Measurements from ENCODE around the gene LCTL. TPM values are rescaled to one million over a fixed set of nuclear protein-coding genes. Genes with fewer than 3 reads are reported as not detected.
A peak's percentile ranks its signal among the peaks of the same experiment; 100 is the strongest.

LCTL gene
- not detected for total RNA-seq

- no peak within 1 kb of the TSS for H3K4me3 Mint-ChIP-seq
- H3K27ac Mint-ChIP-seq, result no peak within 1 kb of the TSS
- DNase-seq (no peak), ATAC-seq (replicated peaks in 1 of 2) (no peak)
- H3K27me3 Mint-ChIP-seq (ENCODE audit: low read depth), result no peaks in the 10 kb centered on the region
- H3K36me3 Mint-ChIP-seq (ENCODE audit: insufficient read depth in 2 of 2), result no peaks in the 10 kb centered on the region
- no peaks in the 10 kb centered on the region for H3K9me3 Mint-ChIP-seq
- H3K4me1 Mint-ChIP-seq (ENCODE audit: low read depth), result peaks cover 7% of the 10 kb centered on the region
Observed at GRCh38 chr15:66565741-66566144, at the start of gene LCTL. LCTL (minus strand) TSS chr15:66565998; CDS start chr15:66565365, 633 bp downstream.

- no peak for DNase-seq
- Mint-ChIP-seq H3K4me1 (ENCODE audit: low read depth) (peaks cover 5% of the 10 kb centered on the region), H3K36me3 (ENCODE audit: insufficient read depth in 2 of 2) (no peaks in the 10 kb centered on the region), H3K9me3 (no peaks in the 10 kb centered on the region), H3K4me3 (no peak overlapping the region), H3K27me3 (ENCODE audit: low read depth) (peaks cover under 1% of the 10 kb centered on the region), H3K27ac (no peak overlapping the region)
- no peak for ATAC-seq (replicated peaks in 1 of 2)
Observed at GRCh38 chr15:66614951-66615760, 49.4 kb upstream of the LCTL start.

- Mint-ChIP-seq H3K36me3 (ENCODE audit: insufficient read depth in 2 of 2) (no peaks in the 10 kb centered on the region), H3K4me1 (ENCODE audit: low read depth) (peaks cover 5% of the 10 kb centered on the region), H3K27ac (no peak overlapping the region), H3K27me3 (ENCODE audit: low read depth) (no peaks in the 10 kb centered on the region), H3K4me3 (no peak overlapping the region), H3K9me3 (no peaks in the 10 kb centered on the region)
- DNase-seq, result no peak
- ATAC-seq (replicated peaks in 1 of 2), result no peak
Observed at GRCh38 chr15:66614456-66614855, 48.7 kb upstream of the LCTL start.

DNA sequence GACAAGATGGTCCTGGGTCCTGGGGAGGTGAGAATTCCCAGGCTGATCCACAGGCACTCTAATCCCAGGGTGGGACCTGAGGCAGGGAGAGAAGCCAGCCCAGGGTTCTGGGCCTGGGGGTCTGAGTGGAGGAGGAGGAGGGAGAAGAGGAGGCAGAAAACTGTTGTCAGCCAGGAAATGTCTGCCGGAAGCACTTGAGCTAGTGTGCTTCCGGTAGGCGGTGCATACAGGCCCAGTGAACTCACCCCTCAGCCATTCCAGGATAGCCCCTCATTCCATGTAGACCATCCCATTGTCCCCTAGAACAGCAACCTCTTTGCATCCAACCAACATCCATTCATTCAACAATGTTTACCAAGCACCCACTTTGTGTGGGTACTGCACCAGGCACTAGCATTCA is 47.9 kb upstream of the LCTL start:
- no peaks in the 10 kb centered on the region for H3K27me3 Mint-ChIP-seq (ENCODE audit: low read depth)
- no peaks in the 10 kb centered on the region for H3K9me3 Mint-ChIP-seq
- no peak overlapping the region for H3K4me3 Mint-ChIP-seq
- no peak overlapping the region for H3K27ac Mint-ChIP-seq
- no peaks in the 10 kb centered on the region for H3K36me3 Mint-ChIP-seq (ENCODE audit: insufficient read depth in 2 of 2)
- peaks cover 5% of the 10 kb centered on the region for H3K4me1 Mint-ChIP-seq (ENCODE audit: low read depth)
- no peak for DNase-seq
- ATAC-seq (replicated peaks in 1 of 2), result no peak

GRCh38 chr15:66611257-66612053 is 45.7 kb upstream of the LCTL start:
- H3K36me3 Mint-ChIP-seq (ENCODE audit: insufficient read depth in 2 of 2), result no peaks in the 10 kb centered on the region
- H3K27me3 Mint-ChIP-seq (ENCODE audit: low read depth), result no peaks in the 10 kb centered on the region
- no peak for DNase-seq
- no peak overlapping the region for H3K4me3 Mint-ChIP-seq
- no peaks in the 10 kb centered on the region for H3K9me3 Mint-ChIP-seq
- ATAC-seq (replicated peaks in 1 of 2), result no peak
- peaks cover 5% of the 10 kb centered on the region for H3K4me1 Mint-ChIP-seq (ENCODE audit: low read depth)
- H3K27ac Mint-ChIP-seq, result no peak overlapping the region

DNA sequence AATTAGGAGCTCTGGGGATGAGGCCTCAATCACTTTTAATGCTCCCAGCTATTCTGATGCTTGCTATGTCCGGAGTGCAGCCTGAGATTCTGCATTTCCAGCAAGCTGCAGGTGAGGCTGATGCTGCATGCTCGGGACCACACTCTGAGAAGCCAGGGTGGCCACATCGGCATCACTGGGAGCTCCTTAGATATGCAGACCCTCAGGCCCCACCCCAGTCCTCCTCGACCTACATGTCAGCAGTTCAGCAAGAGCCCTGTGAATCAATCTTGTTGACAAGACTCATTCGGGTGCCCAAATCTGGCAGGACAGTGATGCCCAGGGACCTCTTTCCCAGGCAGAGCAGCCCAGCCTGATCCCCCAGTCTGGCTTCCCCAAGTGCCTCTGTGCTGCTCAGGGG is 44.1 kb upstream of the LCTL start:
- no peak for ATAC-seq (replicated peaks in 1 of 2)
- Mint-ChIP-seq H3K4me3 (no peak overlapping the region), H3K27ac (no peak overlapping the region), H3K4me1 (ENCODE audit: low read depth) (peaks cover 5% of the 10 kb centered on the region), H3K27me3 (ENCODE audit: low read depth) (no peaks in the 10 kb centered on the region), H3K36me3 (ENCODE audit: insufficient read depth in 2 of 2) (no peaks in the 10 kb centered on the region), H3K9me3 (no peaks in the 10 kb centered on the region)
- no peak for DNase-seq

GRCh38 chr15:66608881-66609280 is 43.1 kb upstream of the LCTL start:
- Mint-ChIP-seq H3K36me3 (ENCODE audit: insufficient read depth in 2 of 2) (no peaks in the 10 kb centered on the region), H3K4me1 (ENCODE audit: low read depth) (peaks cover 5% of the 10 kb centered on the region), H3K27me3 (ENCODE audit: low read depth) (no peaks in the 10 kb centered on the region), H3K4me3 (no peak overlapping the region), H3K27ac (no peak overlapping the region), H3K9me3 (no peaks in the 10 kb centered on the region)
- ATAC-seq (replicated peaks in 1 of 2), result no peak
- DNase-seq, result no peak

DNA sequence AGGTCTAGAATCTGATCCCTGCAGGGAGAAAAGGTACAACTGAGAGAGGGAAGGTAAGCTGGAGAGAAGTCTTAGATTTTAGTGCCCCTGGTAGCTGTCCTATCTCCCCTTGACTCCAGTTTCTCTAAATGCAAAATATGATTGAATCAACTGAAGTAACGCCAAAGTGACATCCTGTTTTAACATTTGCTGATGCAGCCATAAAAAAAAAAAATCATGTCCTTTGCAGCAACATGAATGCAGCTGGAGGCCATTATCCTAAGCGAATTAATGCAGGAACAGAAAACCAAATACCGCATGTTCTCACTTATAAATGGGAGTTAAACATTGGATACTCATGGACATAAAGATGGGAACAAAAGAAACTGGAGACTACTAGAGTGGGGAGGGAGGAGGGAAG is 42.4 kb upstream of the LCTL start:
- Mint-ChIP-seq H3K27me3 (ENCODE audit: low read depth) (no peaks in the 10 kb centered on the region), H3K27ac (no peak overlapping the region), H3K9me3 (no peaks in the 10 kb centered on the region), H3K4me3 (no peak overlapping the region), H3K36me3 (ENCODE audit: insufficient read depth in 2 of 2) (no peaks in the 10 kb centered on the region), H3K4me1 (ENCODE audit: low read depth) (no peaks in the 10 kb centered on the region)
- no peak for DNase-seq
- ATAC-seq (replicated peaks in 1 of 2), result no peak

GRCh38 chr15:66603301-66604179 is 37.7 kb upstream of the LCTL start:
- Mint-ChIP-seq H3K27ac (no peak overlapping the region), H3K27me3 (ENCODE audit: low read depth) (no peaks in the 10 kb centered on the region), H3K9me3 (no peaks in the 10 kb centered on the region), H3K4me1 (ENCODE audit: low read depth) (peaks cover 1% of the 10 kb centered on the region), H3K4me3 (no peak overlapping the region), H3K36me3 (ENCODE audit: insufficient read depth in 2 of 2) (no peaks in the 10 kb centered on the region)
- ATAC-seq (replicated peaks in 1 of 2), result peak; percentile 66 to 70
- peak; percentile 63 to 77 for DNase-seq

- H3K27me3 Mint-ChIP-seq (ENCODE audit: low read depth), result no peaks in the 10 kb centered on the region
- no peak for DNase-seq
- no peaks in the 10 kb centered on the region for H3K9me3 Mint-ChIP-seq
- ATAC-seq (replicated peaks in 1 of 2), result no peak
- no peak overlapping the region for H3K4me3 Mint-ChIP-seq
- H3K27ac Mint-ChIP-seq, result no peak overlapping the region
- peaks cover 7% of the 10 kb centered on the region for H3K4me1 Mint-ChIP-seq (ENCODE audit: low read depth)
- H3K36me3 Mint-ChIP-seq (ENCODE audit: insufficient read depth in 2 of 2), result no peaks in the 10 kb centered on the region
Observed at GRCh38 chr15:66601521-66601920, 35.7 kb upstream of the LCTL start.

- ATAC-seq (replicated peaks in 1 of 2), result no peak
Observed at GRCh38 chr15:66600240-66600627, 34.4 kb upstream of the LCTL start.

GRCh38 chr15:66599536-66600239 is 33.9 kb upstream of the LCTL start:
- no peaks in the 10 kb centered on the region for H3K27me3 Mint-ChIP-seq (ENCODE audit: low read depth)
- peaks cover 7% of the 10 kb centered on the region for H3K4me1 Mint-ChIP-seq (ENCODE audit: low read depth)
- no peak overlapping the region for H3K27ac Mint-ChIP-seq
- no peaks in the 10 kb centered on the region for H3K36me3 Mint-ChIP-seq (ENCODE audit: insufficient read depth in 2 of 2)
- ATAC-seq (replicated peaks in 1 of 2) (no peak), DNase-seq (no peak)
- H3K4me3 Mint-ChIP-seq, result no peak overlapping the region
- no peaks in the 10 kb centered on the region for H3K9me3 Mint-ChIP-seq

More at GRCh38 chr15:66600240-66600627, 34.4 kb upstream of the LCTL start:
- DNase-seq, result no peak
- Mint-ChIP-seq H3K27me3 (ENCODE audit: low read depth) (no peaks in the 10 kb centered on the region), H3K27ac (no peak overlapping the region), H3K4me1 (ENCODE audit: low read depth) (peaks cover 7% of the 10 kb centered on the region), H3K9me3 (no peaks in the 10 kb centered on the region), H3K4me3 (no peak overlapping the region), H3K36me3 (ENCODE audit: insufficient read depth in 2 of 2) (no peaks in the 10 kb centered on the region)
